Activated naive CD4-positive, alpha-beta T cell treated with anti-CD3 and anti-CD28 coated beads, Interleukin-2, amount 50 U/mL, for 24 hours (primary cell): ENCODE data around the gene CRTC3.
A peak's percentile ranks its signal among the peaks of the same experiment; 100 is the strongest.
"Not testable (repeated sequence)": the region's sequence is repeated elsewhere in the genome, so short reads cannot be mapped to it uniquely, and the experiment has no call there.

Experiments
- H3K27ac Mint-ChIP-seq: one replicate; pipeline ENCODE4 v1.8.0; 2021; ENCODE audit warnings: mild to moderate bottlenecking, mixed read lengths
- H3K27me3 Mint-ChIP-seq: one replicate; pipeline ENCODE4 v1.8.0; 2021; ENCODE audit warnings: mixed read lengths
- H3K36me3 Mint-ChIP-seq: one replicate; pipeline ENCODE4 v1.8.0; 2021; ENCODE audit warnings: mixed read lengths
- H3K4me1 Mint-ChIP-seq: one replicate; pipeline ENCODE4 v1.8.0; 2021; ENCODE audit warnings: mixed read lengths
- H3K4me3 Mint-ChIP-seq: one replicate; pipeline ENCODE4 v1.8.0; 2021; ENCODE audit warnings: mild to moderate bottlenecking, mixed read lengths
- H3K9me3 Mint-ChIP-seq: one replicate; pipeline ENCODE4 v1.8.0; 2021; ENCODE audit warnings: mixed read lengths

CRTC3 gene

GRCh38 chr15:90650117-90650955 lies 120.6 kb downstream of the CRTC3 start:
- no peak overlapping the region for H3K4me3 Mint-ChIP-seq
- no peaks in the 10 kb centered on the region for H3K9me3 Mint-ChIP-seq
- no peaks in the 10 kb centered on the region for H3K36me3 Mint-ChIP-seq
- peak overlapping the region; percentile 31 for H3K27ac Mint-ChIP-seq
- H3K4me1 Mint-ChIP-seq, result peaks cover 38% of the 10 kb centered on the region
- H3K27me3 Mint-ChIP-seq, result no peaks in the 10 kb centered on the region

- Mint-ChIP-seq H3K4me3 (no peak overlapping the region), H3K4me1 (peaks cover 39% of the 10 kb centered on the region), H3K27me3 (peaks cover 2% of the 10 kb centered on the region), H3K36me3 (no peaks in the 10 kb centered on the region), H3K27ac (no peak overlapping the region), H3K9me3 (no peaks in the 10 kb centered on the region)
Measured at GRCh38 chr15:90650956-90651689, 121.4 kb downstream of the CRTC3 start.

- Mint-ChIP-seq H3K27ac (no peak overlapping the region), H3K36me3 (no peaks in the 10 kb centered on the region), H3K27me3 (peaks cover 4% of the 10 kb centered on the region), H3K9me3 (no peaks in the 10 kb centered on the region), H3K4me1 (peaks cover 56% of the 10 kb centered on the region), H3K4me3 (no peak overlapping the region)
Measured at GRCh38 chr15:90654233-90655136, 124.8 kb downstream of the CRTC3 start.

GRCh38 chr15:90657520-90658172 lies 127.9 kb downstream of the CRTC3 start:
- Mint-ChIP-seq H3K4me3 (peak overlapping the region; percentile 54), H3K27ac (peak overlapping the region; percentile 56), H3K4me1 (peaks cover 66% of the 10 kb centered on the region)
- not testable (repeated sequence) for H3K36me3 Mint-ChIP-seq, H3K9me3 Mint-ChIP-seq, H3K27me3 Mint-ChIP-seq

- peak overlapping the region; percentile 5 for H3K4me3 Mint-ChIP-seq
- H3K27me3 Mint-ChIP-seq, result peaks cover 4% of the 10 kb centered on the region
- peak overlapping the region; percentile 6 for H3K27ac Mint-ChIP-seq
- peaks cover 80% of the 10 kb centered on the region for H3K4me1 Mint-ChIP-seq
- H3K36me3 Mint-ChIP-seq, result no peaks in the 10 kb centered on the region
- H3K9me3 Mint-ChIP-seq, result no peaks in the 10 kb centered on the region
Measured at GRCh38 chr15:90659481-90659880, 129.8 kb downstream of the CRTC3 start.

- H3K27ac Mint-ChIP-seq, result no peak overlapping the region
- no peaks in the 10 kb centered on the region for H3K36me3 Mint-ChIP-seq
- H3K4me1 Mint-ChIP-seq, result peaks cover 78% of the 10 kb centered on the region
- H3K9me3 Mint-ChIP-seq, result no peaks in the 10 kb centered on the region
- peak overlapping the region; percentile 77 for H3K4me3 Mint-ChIP-seq
- peaks cover 4% of the 10 kb centered on the region for H3K27me3 Mint-ChIP-seq
Measured at GRCh38 chr15:90660195-90660998, 130.7 kb downstream of the CRTC3 start.

GRCh38 chr15:90660999-90661330 lies 131.2 kb downstream of the CRTC3 start:
- H3K4me3 Mint-ChIP-seq, result peak overlapping the region; percentile 77
- H3K27ac Mint-ChIP-seq, result peak overlapping the region; percentile 93
- peaks cover 80% of the 10 kb centered on the region for H3K4me1 Mint-ChIP-seq
- H3K36me3 Mint-ChIP-seq, H3K9me3 Mint-ChIP-seq, H3K27me3 Mint-ChIP-seq: not testable (repeated sequence)

GRCh38 chr15:90664081-90664461 lies 134.3 kb downstream of the CRTC3 start:
- H3K9me3 Mint-ChIP-seq, H3K27me3 Mint-ChIP-seq, H3K36me3 Mint-ChIP-seq, H3K27ac Mint-ChIP-seq: not testable (repeated sequence)
- peak overlapping the region; percentile 83 for H3K4me3 Mint-ChIP-seq
- peaks cover 64% of the 10 kb centered on the region for H3K4me1 Mint-ChIP-seq

GRCh38 chr15:90664650-90665287 lies 135.0 kb downstream of the CRTC3 start:
- no peaks in the 10 kb centered on the region for H3K27me3 Mint-ChIP-seq
- H3K9me3 Mint-ChIP-seq, result no peaks in the 10 kb centered on the region
- H3K4me1 Mint-ChIP-seq, result peaks cover 57% of the 10 kb centered on the region
- peak overlapping the region; percentile 83 for H3K4me3 Mint-ChIP-seq
- H3K36me3 Mint-ChIP-seq, result no peaks in the 10 kb centered on the region
- peak overlapping the region; percentile 84 for H3K27ac Mint-ChIP-seq

- Mint-ChIP-seq H3K4me3 (peak overlapping the region; percentile 80), H3K36me3 (no peaks in the 10 kb centered on the region), H3K27me3 (no peaks in the 10 kb centered on the region), H3K9me3 (no peaks in the 10 kb centered on the region), H3K27ac (peak overlapping the region; percentile 78), H3K4me1 (peaks cover 49% of the 10 kb centered on the region)
Measured at GRCh38 chr15:90665288-90666134, 135.8 kb downstream of the CRTC3 start.

- Mint-ChIP-seq H3K36me3 (no peaks in the 10 kb centered on the region), H3K27ac (peak overlapping the region; percentile 78), H3K4me1 (peaks cover 41% of the 10 kb centered on the region), H3K9me3 (no peaks in the 10 kb centered on the region), H3K27me3 (no peaks in the 10 kb centered on the region), H3K4me3 (peak overlapping the region; percentile 80)
Measured at GRCh38 chr15:90666135-90666909, 136.6 kb downstream of the CRTC3 start.

- Mint-ChIP-seq H3K36me3 (no peaks in the 10 kb centered on the region), H3K4me1 (peaks cover 33% of the 10 kb centered on the region), H3K4me3 (peak overlapping the region; percentile 61), H3K27ac (peak overlapping the region; percentile 18), H3K27me3 (no peaks in the 10 kb centered on the region), H3K9me3 (no peaks in the 10 kb centered on the region)
Measured at GRCh38 chr15:90667073-90667754, 137.5 kb downstream of the CRTC3 start.
